ENCODE data around the gene DLG2. TPM values are rescaled to one million over a fixed set of nuclear protein-coding genes. Genes with fewer than 3 reads are reported as not detected.
"Not testable (repeated sequence)": the region's sequence is repeated elsewhere in the genome, so short reads cannot be mapped to it uniquely, and the experiment has no call there.

DLG2 gene
- total and polyA plus RNA-seq, 4 donors = 0.30 to 5.5 (median 0.68) TPM

GRCh38 chr11:84853841-84854497 is 773.2 kb downstream of the DLG2 start:
- TF ChIP-seq NR2F2 (IDR thresholded peaks at IDR 0.05) (no peak), EGR1 (IDR thresholded peaks at IDR 0.05; ENCODE audit: low read depth in 2 of 2) (no peak), YY1 (IDR thresholded peaks at IDR 0.05) (no peak), TAF1 (conservative IDR thresholded peaks at IDR 0.05) (no peak), REST (IDR thresholded peaks at IDR 0.05) (no peak), SP1 (IDR thresholded peaks at IDR 0.05) (no peak), FOXA2 (IDR thresholded peaks at IDR 0.05) (no peak), ATF3 (IDR thresholded peaks at IDR 0.05) (no peak), CTCF (IDR thresholded peaks at IDR 0.05; ENCODE audit: low read depth, low read length, missing input control) (no peak), GABPA (IDR thresholded peaks at IDR 0.05 in 1 of 2, conservative IDR thresholded peaks at IDR 0.05 in 1 of 2) (no peak), RAD21 (IDR thresholded peaks at IDR 0.05) (no peak)
- H3K27me3 ChIP-seq (ENCODE audit: control insufficient read depth in 4 of 4, insufficient read depth in 4 of 4, low read length in 3 of 4) = no peaks in the 10 kb centered on the region
- DNase-seq (ENCODE audit: low spot score) = no peak
- H3K4me3 ChIP-seq (ENCODE audit: low read depth in 1 of 3, low read length in 3 of 3) = no peak overlapping the region
- WGBS = 73% methylated on average over 1 of the region's 1 CpG
- peaks cover 0 to 2% (median 0%) of the 10 kb centered on the region in 4 donors for H3K9me3 ChIP-seq (ENCODE audit: control insufficient read depth in 4 of 4, low read length in 3 of 4)
- no peaks in the 10 kb centered on the region for H3K36me3 ChIP-seq (ENCODE audit: control insufficient read depth in 4 of 4, insufficient read depth in 3 of 4, low read depth in 1 of 4, low read length in 3 of 4)
- H3K4me1 ChIP-seq (ENCODE audit: control insufficient read depth in 4 of 4, insufficient read depth in 4 of 4, low read length in 3 of 4) = peaks cover 0 to 2% (median 0%) of the 10 kb centered on the region in 4 donors
- no peak overlapping the region for H3K9ac ChIP-seq (ENCODE audit: low read depth in 1 of 2, low read length in 2 of 2)
- no peak overlapping the region for H3K27ac ChIP-seq (ENCODE audit: low read depth in 1 of 2, low read length in 2 of 2)

- no peak for DNase-seq (ENCODE audit: low spot score)
- no peaks in the 10 kb centered on the region for H3K27me3 ChIP-seq (ENCODE audit: control insufficient read depth in 4 of 4, insufficient read depth in 4 of 4, low read length in 3 of 4)
- WGBS = 92% methylated on average over 4 of the region's 4 CpGs
- H3K4me1 ChIP-seq (ENCODE audit: control insufficient read depth in 4 of 4, insufficient read depth in 4 of 4, low read length in 3 of 4) = peaks cover 0 to 2% (median 0%) of the 10 kb centered on the region in 4 donors
- peaks cover 0 to 2% (median 0%) of the 10 kb centered on the region in 4 donors for H3K9me3 ChIP-seq (ENCODE audit: control insufficient read depth in 4 of 4, low read length in 3 of 4)
- H3K27ac ChIP-seq (ENCODE audit: low read depth in 1 of 2, low read length in 2 of 2) = no peak overlapping the region
- no peak for TF ChIP-seq NR2F2 (IDR thresholded peaks at IDR 0.05)
- TF ChIP-seq TAF1 (conservative IDR thresholded peaks at IDR 0.05) = no peak
- no peak for TF ChIP-seq FOXA2 (IDR thresholded peaks at IDR 0.05)
- no peak for TF ChIP-seq FOXA1 (IDR thresholded peaks at IDR 0.05)
- H3K4me3 ChIP-seq (ENCODE audit: low read depth in 1 of 3, low read length in 3 of 3) = no peak overlapping the region
- H3K9ac ChIP-seq (ENCODE audit: low read depth in 1 of 2, low read length in 2 of 2) = no peak overlapping the region
- no peaks in the 10 kb centered on the region for H3K36me3 ChIP-seq (ENCODE audit: control insufficient read depth in 4 of 4, insufficient read depth in 3 of 4, low read depth in 1 of 4, low read length in 3 of 4)
Measured at GRCh38 chr11:84847842-84848241, 779.3 kb downstream of the DLG2 start.

- H3K9me3 ChIP-seq (ENCODE audit: control insufficient read depth in 4 of 4, low read length in 3 of 4); H3K36me3 ChIP-seq (ENCODE audit: control insufficient read depth in 4 of 4, insufficient read depth in 3 of 4, low read depth in 1 of 4, low read length in 3 of 4); H3K4me3 ChIP-seq (ENCODE audit: low read depth in 1 of 3, low read length in 3 of 3); H3K27ac ChIP-seq (ENCODE audit: low read depth in 1 of 2, low read length in 2 of 2); H3K4me1 ChIP-seq (ENCODE audit: control insufficient read depth in 4 of 4, insufficient read depth in 4 of 4, low read length in 3 of 4); H3K9ac ChIP-seq (ENCODE audit: low read depth in 1 of 2, low read length in 2 of 2); DNase-seq (ENCODE audit: low spot score); H3K27me3 ChIP-seq (ENCODE audit: control insufficient read depth in 4 of 4, insufficient read depth in 4 of 4, low read length in 3 of 4): not testable (repeated sequence)
- WGBS = 63% methylated on average over 1 of the region's 1 CpG
Measured at GRCh38 chr11:84840201-84840600, 786.9 kb downstream of the DLG2 start.
